Activated CD4-positive, alpha-beta memory T cell treated with anti-CD3 and anti-CD28 coated beads for 36 hours (primary cell): ENCODE measurements around the gene KRTAP16-1. TPM values are rescaled to one million over a fixed set of nuclear protein-coding genes. Genes with fewer than 3 reads are reported as not detected.

Experiments used
- CTCF ChIA-PET: fragments of 350-600 bp; sonication (Branson Sonifier 250); formaldehyde crosslinking; loops from one replicate; lab custom pipeline; 2021; ENCODE audit warnings: antibody characterized with exemption, inconsistent platforms; lab: Charles Lee
- POLR2A ChIA-PET: fragments of 350-600 bp; sonication (Branson Sonifier 250); formaldehyde crosslinking; loops from one replicate; lab custom pipeline; 2021; ENCODE audit warnings: antibody characterized with exemption; lab: Charles Lee
- DNase-seq: peaks from one replicate; pipeline ENCODE4 v3.0.0-alpha.2; 2020
- H3K27ac Mint-ChIP-seq: one replicate; pipeline ENCODE4 v1.8.0; 2021; ENCODE audit warnings: mixed read lengths
- H3K27me3 Mint-ChIP-seq: one replicate; pipeline ENCODE4 v1.8.0; 2021; ENCODE audit warnings: mixed read lengths
- H3K36me3 Mint-ChIP-seq: one replicate; pipeline ENCODE4 v1.8.0; 2021; ENCODE audit warnings: mixed read lengths
- H3K4me1 Mint-ChIP-seq: one replicate; pipeline ENCODE4 v1.8.0; 2021; ENCODE audit warnings: low read depth, mixed read lengths
- H3K4me3 Mint-ChIP-seq: one replicate; pipeline ENCODE4 v1.8.0; 2021; ENCODE audit warnings: mild to moderate bottlenecking, mixed read lengths
- H3K9me3 Mint-ChIP-seq: one replicate; pipeline ENCODE4 v1.8.0; 2021; ENCODE audit warnings: mixed read lengths
- intact Hi-C: fragments of 100-400 bp; cut with micrococcal nuclease; formaldehyde crosslinking; loops from one replicate; pipeline ENCODE4 v1.15.1; 2023
- total RNA-seq, 2 experiments: library from RNA; stranded (reverse); gene quantifications; one replicate each; pipeline ENCODE4 v1.2.3, GENCODE V29; 2021

Gene KRTAP16-1
- total RNA-seq, 2 experiments from 2014 or later: not detected

GRCh38 chr17:41340494-41340893, 31.4 kb upstream of the KRTAP16-1 start:
- no peak for DNase-seq
- peaks cover 1% of the 10 kb centered on the region for H3K27me3 Mint-ChIP-seq
- H3K9me3 Mint-ChIP-seq: peaks cover 13% of the 10 kb centered on the region
- peaks cover 69% of the 10 kb centered on the region for H3K4me1 Mint-ChIP-seq
- ChIA-PET POLR2A (interaction anchor here (1.5 to 1.8 kb wide), 2 partner anchors 64 to 326 kb away, joined by 4 to 6 read pairs; no protein-coding TSS in a partner anchor), CTCF (interaction anchor here (1.3 to 2.8 kb wide), 3 partner anchors 11 to 209 kb away, joined by 3 to 10 read pairs (median 6); no protein-coding TSS in a partner anchor)
- H3K36me3 Mint-ChIP-seq: peaks cover 12% of the 10 kb centered on the region
- no peak overlapping the region for H3K4me3 Mint-ChIP-seq
- H3K27ac Mint-ChIP-seq: no peak overlapping the region
- intact Hi-C loops: loop anchor here (5.0 kb wide), 1 partner anchor 327 kb away; no protein-coding TSS in a partner anchor

GRCh38 chr17:41339571-41340172, 30.6 kb upstream of the KRTAP16-1 start:
- Mint-ChIP-seq H3K27ac (peak overlapping the region; percentile 68), H3K36me3 (peaks cover 12% of the 10 kb centered on the region), H3K4me1 (peaks cover 78% of the 10 kb centered on the region), H3K4me3 (no peak overlapping the region), H3K9me3 (peaks cover 13% of the 10 kb centered on the region), H3K27me3 (peaks cover 1% of the 10 kb centered on the region)
- POLR2A ChIA-PET: no interaction called here
- intact Hi-C loops: loop anchor here (2.0 to 5.0 kb wide), 4 partner anchors 31 to 422 kb away; partner anchors contain the start of gene KRTAP16-1
- no peak for DNase-seq
- CTCF ChIA-PET: interaction anchor here (0.8 to 2.8 kb wide), 3 partner anchors 64 to 309 kb away, joined by 4 to 10 read pairs (median 6); no protein-coding TSS in a partner anchor

- Mint-ChIP-seq H3K9me3 (peaks cover 13% of the 10 kb centered on the region), H3K36me3 (peaks cover 12% of the 10 kb centered on the region), H3K27me3 (peaks cover 1% of the 10 kb centered on the region), H3K27ac (peak overlapping the region; percentile 68), H3K4me3 (no peak overlapping the region), H3K4me1 (peaks cover 80% of the 10 kb centered on the region)
- intact Hi-C loops: loop anchor here (2.0 to 5.0 kb wide), 3 partner anchors 30 to 422 kb away; partner anchors contain the start of gene KRTAP16-1
- ChIA-PET CTCF (interaction anchor here (2.8 kb wide), 1 partner anchor 65 kb away, joined by 10 read pairs; no protein-coding TSS in a partner anchor), POLR2A (no interaction called here)
- DNase-seq: peak; percentile 43
Measured at GRCh38 chr17:41338961-41339485, 29.9 kb upstream of the KRTAP16-1 start.

GRCh38 chr17:41335747-41336146, 26.6 kb upstream of the KRTAP16-1 start:
- Mint-ChIP-seq H3K36me3 (no peaks in the 10 kb centered on the region), H3K9me3 (no peaks in the 10 kb centered on the region), H3K4me1 (peaks cover 63% of the 10 kb centered on the region), H3K27ac (no peak overlapping the region), H3K27me3 (no peaks in the 10 kb centered on the region), H3K4me3 (no peak overlapping the region)
- POLR2A ChIA-PET: no interaction called here
- CTCF ChIA-PET: no interaction called here
- no peak for DNase-seq
- intact Hi-C loops: loop anchor here (5.0 kb wide), 2 partner anchors 162 to 418 kb away; no protein-coding TSS in a partner anchor

- no peaks in the 10 kb centered on the region for H3K36me3 Mint-ChIP-seq
- no peak for DNase-seq
- no peaks in the 10 kb centered on the region for H3K9me3 Mint-ChIP-seq
- H3K27ac Mint-ChIP-seq: no peak overlapping the region
- peaks cover 52% of the 10 kb centered on the region for H3K4me1 Mint-ChIP-seq
- ChIA-PET POLR2A (no interaction called here), CTCF (interaction anchor here (1.3 to 2.1 kb wide), 3 partner anchors 13 to 314 kb away, joined by 3 to 6 read pairs (median 4); no protein-coding TSS in a partner anchor)
- intact Hi-C loops: loop anchor here (5.0 kb wide), 2 partner anchors 163 to 417 kb away; no protein-coding TSS in a partner anchor
- no peaks in the 10 kb centered on the region for H3K27me3 Mint-ChIP-seq
- H3K4me3 Mint-ChIP-seq: no peak overlapping the region
Measured at GRCh38 chr17:41334385-41335305, 25.5 kb upstream of the KRTAP16-1 start.

GRCh38 chr17:41333836-41334235, 24.7 kb upstream of the KRTAP16-1 start:
- Mint-ChIP-seq H3K36me3 (no peaks in the 10 kb centered on the region), H3K4me3 (no peak overlapping the region), H3K9me3 (no peaks in the 10 kb centered on the region), H3K27ac (no peak overlapping the region), H3K27me3 (no peaks in the 10 kb centered on the region), H3K4me1 (peaks cover 46% of the 10 kb centered on the region)
- CTCF ChIA-PET: interaction anchor here (0.6 to 2.1 kb wide), 4 partner anchors 12 to 477 kb away, joined by 3 to 6 read pairs (median 4); no protein-coding TSS in a partner anchor
- intact Hi-C loops: no loop called here
- POLR2A ChIA-PET: no interaction called here
- no peak for DNase-seq

GRCh38 chr17:41333098-41333497, 24.0 kb upstream of the KRTAP16-1 start:
- Mint-ChIP-seq H3K9me3 (no peaks in the 10 kb centered on the region), H3K36me3 (no peaks in the 10 kb centered on the region), H3K4me1 (peaks cover 44% of the 10 kb centered on the region), H3K4me3 (no peak overlapping the region), H3K27ac (no peak overlapping the region), H3K27me3 (no peaks in the 10 kb centered on the region)
- intact Hi-C loops: no loop called here
- CTCF ChIA-PET: interaction anchor here (0.6 to 2.1 kb wide), 2 partner anchors 11 to 476 kb away, joined by 3 to 6 read pairs; no protein-coding TSS in a partner anchor
- POLR2A ChIA-PET: no interaction called here
- no peak for DNase-seq

GRCh38 chr17:41332239-41332638, 23.1 kb upstream of the KRTAP16-1 start:
- Mint-ChIP-seq H3K27me3 (no peaks in the 10 kb centered on the region), H3K4me1 (peaks cover 44% of the 10 kb centered on the region), H3K9me3 (no peaks in the 10 kb centered on the region), H3K4me3 (no peak overlapping the region), H3K36me3 (no peaks in the 10 kb centered on the region), H3K27ac (no peak overlapping the region)
- CTCF ChIA-PET: interaction anchor here (1.3 to 2.5 kb wide), 2 partner anchors 10 to 217 kb away, joined by 4 to 15 read pairs; no protein-coding TSS in a partner anchor
- POLR2A ChIA-PET: no interaction called here
- intact Hi-C loops: no loop called here
- DNase-seq: no peak

- peaks cover 51% of the 10 kb centered on the region for H3K4me1 Mint-ChIP-seq
- H3K27ac Mint-ChIP-seq: no peak overlapping the region
- no peaks in the 10 kb centered on the region for H3K9me3 Mint-ChIP-seq
- intact Hi-C loops: no loop called here
- DNase-seq: no peak
- H3K4me3 Mint-ChIP-seq: no peak overlapping the region
- POLR2A ChIA-PET: no interaction called here
- no peaks in the 10 kb centered on the region for H3K27me3 Mint-ChIP-seq
- CTCF ChIA-PET: interaction anchor here (1.3 to 2.5 kb wide), 2 partner anchors 9 to 217 kb away, joined by 4 to 15 read pairs; no protein-coding TSS in a partner anchor
- no peaks in the 10 kb centered on the region for H3K36me3 Mint-ChIP-seq
Measured at GRCh38 chr17:41331606-41332005, 22.5 kb upstream of the KRTAP16-1 start.

GRCh38 chr17:41329279-41329948, 20.3 kb upstream of the KRTAP16-1 start:
- ChIA-PET CTCF (interaction anchor here (0.6 to 1.8 kb wide), 7 partner anchors 8 to 416 kb away, joined by 3 to 5 read pairs (median 4); no protein-coding TSS in a partner anchor), POLR2A (no interaction called here)
- Mint-ChIP-seq H3K36me3 (no peaks in the 10 kb centered on the region), H3K4me1 (peaks cover 47% of the 10 kb centered on the region), H3K27ac (no peak overlapping the region), H3K4me3 (no peak overlapping the region), H3K27me3 (no peaks in the 10 kb centered on the region), H3K9me3 (no peaks in the 10 kb centered on the region)
- DNase-seq: peak; percentile 55
- intact Hi-C loops: loop anchor here (10.0 kb wide), 1 partner anchor 525 kb away; no protein-coding TSS in a partner anchor

GRCh38 chr17:41328207-41328606, 19.1 kb upstream of the KRTAP16-1 start:
- POLR2A ChIA-PET: no interaction called here
- H3K27me3 Mint-ChIP-seq: no peaks in the 10 kb centered on the region
- no peaks in the 10 kb centered on the region for H3K36me3 Mint-ChIP-seq
- H3K27ac Mint-ChIP-seq: no peak overlapping the region
- H3K4me3 Mint-ChIP-seq: no peak overlapping the region
- no peak for DNase-seq
- intact Hi-C loops: loop anchor here (10.0 kb wide), 1 partner anchor 523 kb away; no protein-coding TSS in a partner anchor
- CTCF ChIA-PET: interaction anchor here (1.3 to 1.8 kb wide), 2 partner anchors 9 to 168 kb away, joined by 4 read pairs; no protein-coding TSS in a partner anchor
- no peaks in the 10 kb centered on the region for H3K9me3 Mint-ChIP-seq
- peaks cover 46% of the 10 kb centered on the region for H3K4me1 Mint-ChIP-seq
